RWPE1 (cell line): ENCODE data around the gene AADAT.

Experiments used
- CTCF ChIA-PET: fragments of 350-600 bp; sonication (Branson Sonifier 250); formaldehyde crosslinking; extraction: SDS; loops from one replicate; lab custom pipeline; 2021; lab: Yijun Ruan, JAX
- POLR2A ChIA-PET: fragments of 400-600 bp; formaldehyde crosslinking; extraction: SDS; loops from one replicate; lab custom pipeline; 2020; ENCODE audit warnings: antibody characterized with exemption; ENCODE audit not compliant: low non-redundant PET; lab: Yijun Ruan, JAX
- DNase-seq: peaks from one replicate; pipeline ENCODE4 v3.0.0; 2012; ENCODE audit warnings: low spot score
- H3K27ac ChIP-seq: fragments of 450-650 bp; 2 replicates; pipeline ENCODE4 v1.5.1; 2017
- CTCF ChIP-seq: fragments of 450-650 bp; conservative IDR thresholded peaks from 2 replicates; pipeline ENCODE4 v1.5.1; 2017; ENCODE audit warnings: low read depth, mild to moderate bottlenecking

Gene AADAT

GRCh38 chr4:170091069-170091696 is 1.4 kb upstream of the AADAT start:
- peak overlapping the region; percentile 49; the same call in 1 of the 2 replicates for H3K27ac ChIP-seq
- DNase-seq = no peak
- POLR2A ChIA-PET = no interaction called here
- no peak for TF ChIP-seq CTCF
- CTCF ChIA-PET = interaction anchor here (0.6 to 0.7 kb wide), 2 partner anchors 272 to 953 kb away, joined by 3 read pairs; no protein-coding TSS in a partner anchor

DNA sequence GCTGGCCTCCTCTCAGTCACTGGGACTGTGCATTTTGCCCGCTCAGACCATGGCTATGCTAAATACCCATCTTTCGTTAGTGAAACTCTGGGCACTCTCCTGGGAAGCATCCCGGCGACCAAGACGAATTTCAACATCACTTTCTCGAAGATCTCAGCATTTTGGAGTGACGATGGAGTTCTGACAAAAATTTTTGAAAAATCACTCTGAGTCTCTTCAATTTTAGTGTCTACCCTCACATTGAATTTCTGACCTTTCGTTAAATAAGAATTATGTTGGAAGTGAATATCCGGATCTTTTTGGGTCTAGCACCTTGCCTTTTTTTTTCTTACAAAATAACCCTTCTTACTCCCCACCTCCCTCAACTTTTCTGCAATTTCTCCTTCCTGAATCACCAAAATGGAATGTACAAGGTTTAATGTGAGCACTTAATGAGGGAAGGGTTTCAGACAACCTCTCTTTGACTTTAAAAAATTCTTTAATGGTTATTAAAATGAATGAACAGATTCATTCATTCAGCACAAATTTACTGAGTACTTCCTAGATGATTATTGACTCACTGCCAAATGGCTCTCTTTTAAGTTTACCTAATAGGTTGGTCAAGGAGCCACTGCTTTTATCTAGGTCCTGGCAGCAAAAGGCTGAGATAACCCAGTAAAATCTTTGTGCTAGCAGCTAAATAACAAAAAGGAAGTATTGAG is 746 bp upstream of the AADAT start:
- CTCF ChIA-PET = interaction anchor here (0.6 to 0.7 kb wide), 4 partner anchors 221 to 954 kb away, joined by 3 to 5 read pairs (median 3); no protein-coding TSS in a partner anchor
- peak; percentile 53 for TF ChIP-seq CTCF
- POLR2A ChIA-PET = no interaction called here
- peak overlapping the region; percentile 78 for H3K27ac ChIP-seq
- peak; percentile 19 for DNase-seq

GRCh38 chr4:170089274-170089667 is 485 bp downstream of the AADAT start:
- ChIA-PET CTCF (interaction anchor here (0.6 to 1.0 kb wide), 4 partner anchors 17 to 786 kb away, joined by 3 to 5 read pairs (median 4); no protein-coding TSS in a partner anchor), POLR2A (interaction anchor here (0.6 kb wide), 1 partner anchor 184 kb away, joined by 4 read pairs; no protein-coding TSS in a partner anchor)
- no peak for TF ChIP-seq CTCF
- DNase-seq = peak; percentile 20
- peak overlapping the region; percentile 78 for H3K27ac ChIP-seq

DNA sequence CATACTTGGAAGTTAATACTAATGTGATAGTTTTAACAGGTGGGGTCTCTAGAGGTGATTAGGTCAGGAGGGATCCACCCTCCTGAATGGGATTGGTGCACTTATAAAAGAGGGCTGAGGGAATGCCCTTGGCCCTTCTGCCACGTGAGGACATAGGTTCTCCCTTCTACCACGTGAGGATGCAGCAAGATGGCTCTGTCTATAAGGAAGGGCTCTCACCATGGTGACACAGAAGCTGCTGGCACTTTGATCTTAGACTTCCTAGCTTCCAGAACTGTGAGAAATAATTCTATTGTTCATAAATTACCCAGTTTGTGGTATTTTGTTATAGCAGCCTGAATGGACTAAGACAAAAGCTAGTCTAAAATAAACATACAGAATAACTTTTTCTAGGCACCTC is 1.0 kb downstream of the AADAT start:
- peak overlapping the region; percentile 78; the same call in 1 of the 2 replicates for H3K27ac ChIP-seq
- TF ChIP-seq CTCF = no peak
- POLR2A ChIA-PET = interaction anchor here (0.6 kb wide), 1 partner anchor 183 kb away, joined by 4 read pairs; no protein-coding TSS in a partner anchor
- CTCF ChIA-PET = interaction anchor here (0.6 to 1.0 kb wide), 4 partner anchors 18 to 787 kb away, joined by 3 to 5 read pairs (median 4); no protein-coding TSS in a partner anchor
- DNase-seq = no peak

GRCh38 chr4:170087163-170087700 is 2.5 kb downstream of the AADAT start:
- POLR2A ChIA-PET = no interaction called here
- no peak overlapping the region for H3K27ac ChIP-seq
- CTCF ChIA-PET = no interaction called here
- TF ChIP-seq CTCF = no peak
- no peak for DNase-seq

DNA sequence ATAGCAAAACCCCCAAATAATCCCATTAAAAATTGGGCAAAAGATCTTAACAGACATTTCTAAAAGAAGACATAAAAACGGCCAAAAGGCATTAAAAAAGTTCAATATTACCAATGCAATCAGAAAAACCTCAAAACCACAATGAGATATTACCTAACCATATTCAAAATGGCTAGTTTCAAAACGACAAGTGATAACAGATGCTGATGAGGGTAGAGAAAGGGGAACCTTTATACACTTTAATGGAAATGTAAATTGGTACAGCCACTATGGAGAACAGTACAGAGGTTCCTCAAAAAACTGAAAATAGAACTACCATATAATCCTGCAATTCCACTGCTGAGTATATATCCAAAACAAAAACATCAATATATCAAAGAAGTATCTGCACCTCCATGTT is 6.2 kb downstream of the AADAT start:
- ChIA-PET CTCF (no interaction called here), POLR2A (no interaction called here)
- no peak for TF ChIP-seq CTCF
- no peak for DNase-seq
- H3K27ac ChIP-seq = no peak overlapping the region
